ENCODE data around the gene THAP9.

DNA sequence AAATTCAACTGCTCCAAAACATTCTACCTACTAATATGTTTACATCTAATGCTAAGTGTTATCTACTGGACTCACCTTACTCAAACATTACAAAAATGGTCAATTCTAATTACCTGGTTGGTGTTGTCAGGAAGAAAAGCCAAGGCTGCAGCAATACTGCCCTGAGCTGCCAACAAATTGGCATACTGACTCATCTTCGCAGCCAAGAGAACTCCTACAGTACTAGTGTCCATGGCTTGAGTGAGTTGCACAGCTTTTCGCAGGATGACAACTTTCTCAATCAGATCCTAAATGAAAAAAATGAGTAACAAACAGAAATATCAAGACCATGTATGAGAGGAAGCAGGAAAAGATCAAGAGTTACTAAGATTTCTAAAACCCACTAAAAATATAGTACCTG is 49.2 kb upstream of the THAP9 start:
- TF ChIP-seq POLR2A (IDR thresholded peaks at IDR 0.05), result no peak
- TF ChIP-seq, protein P1, sequence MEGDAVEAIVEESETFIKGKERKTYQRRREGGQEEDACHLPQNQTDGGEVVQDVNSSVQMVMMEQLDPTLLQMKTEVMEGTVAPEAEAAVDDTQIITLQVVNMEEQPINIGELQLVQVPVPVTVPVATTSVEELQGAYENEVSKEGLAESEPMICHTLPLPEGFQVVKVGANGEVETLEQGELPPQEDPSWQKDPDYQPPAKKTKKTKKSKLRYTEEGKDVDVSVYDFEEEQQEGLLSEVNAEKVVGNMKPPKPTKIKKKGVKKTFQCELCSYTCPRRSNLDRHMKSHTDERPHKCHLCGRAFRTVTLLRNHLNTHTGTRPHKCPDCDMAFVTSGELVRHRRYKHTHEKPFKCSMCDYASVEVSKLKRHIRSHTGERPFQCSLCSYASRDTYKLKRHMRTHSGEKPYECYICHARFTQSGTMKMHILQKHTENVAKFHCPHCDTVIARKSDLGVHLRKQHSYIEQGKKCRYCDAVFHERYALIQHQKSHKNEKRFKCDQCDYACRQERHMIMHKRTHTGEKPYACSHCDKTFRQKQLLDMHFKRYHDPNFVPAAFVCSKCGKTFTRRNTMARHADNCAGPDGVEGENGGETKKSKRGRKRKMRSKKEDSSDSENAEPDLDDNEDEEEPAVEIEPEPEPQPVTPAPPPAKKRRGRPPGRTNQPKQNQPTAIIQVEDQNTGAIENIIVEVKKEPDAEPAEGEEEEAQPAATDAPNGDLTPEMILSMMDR (IDR thresholded peaks at IDR 0.05), result no peak
